C4-2B (cell line): ENCODE data around the gene SNX22.

Experiments used
- ZFX ChIP-seq: fragments of 450-650 bp; IDR thresholded peaks from 2 replicates; pipeline ENCODE4 v1.6.1; 2017
- TF ChIP-seq, protein P1 (sequence below): fragments of 450-650 bp; conservative IDR thresholded peaks from 2 replicates; pipeline ENCODE4 v1.5.1; 2017; ENCODE audit warnings: mild to moderate bottlenecking

- TF ChIP-seq, protein P1, sequence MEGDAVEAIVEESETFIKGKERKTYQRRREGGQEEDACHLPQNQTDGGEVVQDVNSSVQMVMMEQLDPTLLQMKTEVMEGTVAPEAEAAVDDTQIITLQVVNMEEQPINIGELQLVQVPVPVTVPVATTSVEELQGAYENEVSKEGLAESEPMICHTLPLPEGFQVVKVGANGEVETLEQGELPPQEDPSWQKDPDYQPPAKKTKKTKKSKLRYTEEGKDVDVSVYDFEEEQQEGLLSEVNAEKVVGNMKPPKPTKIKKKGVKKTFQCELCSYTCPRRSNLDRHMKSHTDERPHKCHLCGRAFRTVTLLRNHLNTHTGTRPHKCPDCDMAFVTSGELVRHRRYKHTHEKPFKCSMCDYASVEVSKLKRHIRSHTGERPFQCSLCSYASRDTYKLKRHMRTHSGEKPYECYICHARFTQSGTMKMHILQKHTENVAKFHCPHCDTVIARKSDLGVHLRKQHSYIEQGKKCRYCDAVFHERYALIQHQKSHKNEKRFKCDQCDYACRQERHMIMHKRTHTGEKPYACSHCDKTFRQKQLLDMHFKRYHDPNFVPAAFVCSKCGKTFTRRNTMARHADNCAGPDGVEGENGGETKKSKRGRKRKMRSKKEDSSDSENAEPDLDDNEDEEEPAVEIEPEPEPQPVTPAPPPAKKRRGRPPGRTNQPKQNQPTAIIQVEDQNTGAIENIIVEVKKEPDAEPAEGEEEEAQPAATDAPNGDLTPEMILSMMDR, result no peak
- no peak for TF ChIP-seq ZFX
Measured at GRCh38 chr15:64166102-64166890, 14.8 kb downstream of the SNX22 start.
